GM13977 (cell line): Measurements from ENCODE around the gene DAPK3.
"Not testable (repeated sequence)": the region's sequence is repeated elsewhere in the genome, so short reads cannot be mapped to it uniquely, and the experiment has no call there.

Experiments
- DNase-seq: peaks from one replicate; pipeline ENCODE4 v3.0.0; 2012; ENCODE audit warnings: low spot score
- CTCF ChIP-seq: IDR thresholded peaks from 2 replicates; pipeline ENCODE4 v1.5.1; 2012; ENCODE audit warnings: mild to moderate bottlenecking, control low read depth; ENCODE audit not compliant: insufficient read depth; ENCODE audit errors: extremely low read depth, missing control alignments
- in situ Hi-C: fragments of 300-500 bp; cut with MboI; formaldehyde crosslinking; loops from one replicate; pipeline ENCODE4 v1.12.0; 2022; ENCODE audit warnings: low sequenced_read_pairs, low pct_unique_long_range_greater_than_20kb, mixed read lengths, inconsistent platforms; ENCODE audit not compliant: unreplicated experiment

Gene DAPK3

GRCh38 chr19:4015705-4016402 lies 45.0 kb upstream of the DAPK3 start:
- DNase-seq, result no peak
- no peak for TF ChIP-seq CTCF
- in situ Hi-C loops, result no loop called here

- in situ Hi-C loops, result no loop called here
- no peak for DNase-seq
- TF ChIP-seq CTCF, result no peak
Observed at GRCh38 chr19:4014541-4015491, 43.9 kb upstream of the DAPK3 start.

- DNase-seq, result no peak
- in situ Hi-C loops, result no loop called here
- TF ChIP-seq CTCF, result no peak
Observed at GRCh38 chr19:4013886-4014540, 43.1 kb upstream of the DAPK3 start.

GRCh38 chr19:4012975-4013634 lies 42.2 kb upstream of the DAPK3 start:
- no peak for TF ChIP-seq CTCF
- in situ Hi-C loops, result no loop called here
- DNase-seq, result no peak

GRCh38 chr19:4012092-4012974 lies 41.4 kb upstream of the DAPK3 start:
- no peak for TF ChIP-seq CTCF
- in situ Hi-C loops, result no loop called here
- DNase-seq, result no peak

GRCh38 chr19:4011430-4011829 lies 40.5 kb upstream of the DAPK3 start:
- DNase-seq, in situ Hi-C loops: not testable (repeated sequence)
